ENCODE measurements around the gene SLC50A1.

SLC50A1 gene

DNA sequence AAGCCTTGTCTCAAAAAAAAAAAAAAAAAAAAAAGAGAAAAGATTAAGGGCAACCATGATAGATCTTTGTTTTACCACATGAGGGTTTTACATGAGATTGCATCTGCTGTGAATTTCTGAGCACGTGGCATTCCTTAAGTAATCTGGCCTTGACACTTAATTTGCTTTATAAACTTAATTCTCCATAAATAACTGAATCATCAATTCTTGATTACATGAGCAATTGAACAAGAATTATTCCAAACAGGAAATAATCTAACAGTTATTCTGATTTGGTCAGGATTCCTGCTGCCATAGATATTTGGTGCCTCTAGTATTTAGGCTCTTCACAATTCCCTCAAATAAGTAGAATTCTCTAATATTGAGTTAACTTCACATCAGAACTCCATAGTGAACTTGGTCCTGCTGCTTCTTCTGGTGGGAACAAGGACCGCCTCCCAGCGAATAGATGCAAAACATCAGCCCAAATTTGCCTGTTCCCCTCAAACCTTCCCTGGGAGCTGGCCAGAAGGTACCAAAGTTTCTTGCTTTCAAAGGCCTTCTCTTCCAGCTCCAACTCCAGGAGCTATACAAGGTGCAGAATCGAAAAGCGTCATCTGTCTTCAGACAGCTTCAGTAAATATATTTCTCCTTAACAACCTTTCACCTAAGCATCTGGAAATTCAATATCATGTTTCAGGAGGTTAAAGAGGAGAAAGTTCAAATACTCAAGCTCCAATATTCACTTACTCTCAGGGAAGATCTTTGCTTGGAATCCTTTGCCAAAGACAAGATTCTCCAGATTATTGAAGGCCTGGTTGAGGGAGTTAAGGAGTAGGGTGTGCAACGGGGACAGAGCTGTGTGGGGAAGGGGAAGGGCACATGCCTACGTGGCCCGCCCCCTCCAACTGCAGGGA, 36.4 kb downstream of the SLC50A1 start:
- no peak for DNase-seq

DNA sequence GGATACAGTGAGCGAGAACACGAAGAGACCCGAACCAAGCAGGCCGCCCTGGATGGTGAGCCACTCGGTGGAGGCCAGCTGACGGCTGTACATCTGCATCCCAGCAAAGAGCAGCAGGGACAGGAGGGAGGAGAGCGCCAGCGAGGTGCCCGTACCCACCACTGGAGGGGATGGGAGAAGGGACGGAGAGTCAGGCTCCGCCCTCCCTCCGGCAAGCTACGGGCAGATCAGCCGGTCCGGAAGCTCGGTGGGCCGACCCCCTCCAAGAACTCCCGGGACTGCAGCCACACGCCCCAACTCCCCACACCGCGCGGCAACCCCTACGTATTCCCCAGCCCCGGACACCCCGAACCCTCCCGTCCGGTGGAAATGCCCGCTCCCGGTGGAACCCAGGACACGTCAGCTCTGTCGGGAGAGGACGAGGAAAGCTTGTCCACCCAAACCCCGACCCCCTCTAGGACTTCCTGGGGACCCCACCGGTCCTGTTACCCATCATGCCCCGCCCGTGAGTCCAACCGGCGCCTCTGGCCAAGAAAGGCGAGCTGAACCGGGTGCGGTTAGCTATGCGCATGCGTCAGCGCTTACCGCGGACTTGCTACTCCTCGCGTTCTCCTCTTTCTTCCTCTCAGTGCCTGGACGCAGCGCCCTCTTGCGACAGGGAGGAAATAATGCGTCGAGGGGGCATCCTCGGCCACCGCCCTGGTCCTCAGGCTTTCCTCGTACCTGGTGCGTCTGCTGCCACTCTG, 37.3 kb downstream of the SLC50A1 start, which contains the start of gene KRTCAP2:
KRTCAP2 (minus strand) TSS at position 573 of the 746 bp plus-strand sequence; CDS start at position 493, 80 bp downstream.
- DNase-seq: peak; percentile 95

DNA sequence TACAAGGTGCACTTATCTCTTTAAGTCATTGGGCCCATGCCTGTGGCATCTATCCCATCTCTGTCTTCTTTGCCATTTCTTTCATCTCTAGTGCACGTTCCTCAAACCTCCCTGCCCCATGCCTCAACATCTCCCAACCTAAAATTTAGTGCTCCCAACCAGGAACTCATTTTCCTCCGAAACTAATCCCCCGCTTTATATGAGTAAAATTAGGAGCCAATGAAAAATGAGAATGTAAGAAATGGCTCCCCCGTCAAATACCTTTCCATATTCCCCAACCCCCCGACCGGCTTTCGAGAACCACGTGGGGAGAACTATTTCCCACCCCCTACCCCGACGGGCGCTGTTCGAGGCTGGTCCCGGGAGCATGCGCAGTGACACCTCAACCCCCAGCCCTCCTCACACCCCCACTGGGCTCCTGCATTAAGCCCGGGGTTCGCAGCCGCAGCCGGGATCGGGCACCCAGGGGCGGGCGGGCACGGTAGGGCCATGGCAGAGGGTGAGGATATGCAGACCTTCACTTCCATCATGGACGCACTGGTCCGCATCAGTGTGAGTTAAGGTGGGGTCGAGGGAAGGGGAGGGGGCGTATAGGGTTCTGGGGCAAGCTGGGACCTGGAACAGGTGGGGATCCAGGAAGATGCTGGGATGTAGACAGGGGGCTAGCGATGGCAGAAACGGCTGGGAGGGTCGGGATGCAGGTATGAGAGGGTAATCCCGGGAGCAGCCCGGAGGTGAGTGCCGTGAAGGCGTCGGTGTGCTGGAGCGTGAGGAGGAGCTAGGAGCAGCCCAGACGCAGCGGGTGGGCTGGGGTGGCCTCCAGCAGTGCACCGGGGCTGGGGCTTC, 38.0 kb downstream of the SLC50A1 start, which contains the start of gene TRIM46:
TRIM46 (plus strand) TSS at position 372 of the 846 bp plus-strand sequence; CDS start at position 490, 118 bp downstream.
- peak; percentile 76 for DNase-seq

DNA sequence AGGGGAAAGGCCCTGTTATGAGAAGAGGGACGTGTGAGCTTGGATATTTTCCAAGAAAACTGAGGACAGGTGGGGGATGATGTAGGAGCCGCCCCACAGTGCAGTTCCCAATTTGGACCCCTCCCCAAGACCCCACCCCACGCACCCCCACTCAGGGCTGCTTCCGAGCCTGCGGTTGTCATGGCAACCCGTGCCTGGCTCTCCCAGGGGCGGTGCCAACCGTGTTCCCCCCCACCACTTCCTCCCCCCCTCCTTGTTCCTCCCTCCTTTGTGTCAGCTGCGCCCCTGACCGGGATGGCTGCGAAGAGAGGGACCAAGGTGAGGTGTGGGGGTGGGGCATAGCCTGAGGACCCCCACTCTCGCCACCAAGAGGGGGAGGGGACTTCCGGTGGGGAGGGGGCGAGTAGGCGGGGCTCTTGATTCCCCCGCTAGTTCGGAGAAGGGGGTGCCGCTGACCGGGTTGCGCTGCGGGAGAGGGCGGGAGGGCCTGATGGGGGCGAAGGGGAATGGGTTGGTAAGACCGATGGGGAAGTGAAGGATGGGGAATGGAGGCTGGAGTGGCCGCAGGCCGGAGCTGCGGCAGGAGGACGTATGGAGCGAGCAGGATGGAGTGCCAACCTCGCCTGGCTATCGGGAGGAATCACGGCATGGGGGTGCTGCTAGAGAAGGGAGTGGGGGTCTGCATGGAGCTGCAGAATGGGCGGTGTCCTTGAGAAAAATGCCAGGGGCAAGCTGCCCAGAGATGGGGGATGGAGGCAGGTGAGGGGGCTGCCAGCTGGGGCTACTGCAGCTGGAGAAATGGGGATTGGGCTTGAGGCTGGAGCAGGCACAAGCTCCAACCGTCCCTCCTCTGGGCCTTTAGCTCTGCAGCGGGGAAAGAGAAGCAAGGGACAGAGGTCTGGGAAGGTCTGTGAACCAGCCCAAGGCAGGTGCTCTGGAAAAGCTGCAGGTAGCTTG, 39.0 kb downstream of the SLC50A1 start:
- no peak for DNase-seq

DNA sequence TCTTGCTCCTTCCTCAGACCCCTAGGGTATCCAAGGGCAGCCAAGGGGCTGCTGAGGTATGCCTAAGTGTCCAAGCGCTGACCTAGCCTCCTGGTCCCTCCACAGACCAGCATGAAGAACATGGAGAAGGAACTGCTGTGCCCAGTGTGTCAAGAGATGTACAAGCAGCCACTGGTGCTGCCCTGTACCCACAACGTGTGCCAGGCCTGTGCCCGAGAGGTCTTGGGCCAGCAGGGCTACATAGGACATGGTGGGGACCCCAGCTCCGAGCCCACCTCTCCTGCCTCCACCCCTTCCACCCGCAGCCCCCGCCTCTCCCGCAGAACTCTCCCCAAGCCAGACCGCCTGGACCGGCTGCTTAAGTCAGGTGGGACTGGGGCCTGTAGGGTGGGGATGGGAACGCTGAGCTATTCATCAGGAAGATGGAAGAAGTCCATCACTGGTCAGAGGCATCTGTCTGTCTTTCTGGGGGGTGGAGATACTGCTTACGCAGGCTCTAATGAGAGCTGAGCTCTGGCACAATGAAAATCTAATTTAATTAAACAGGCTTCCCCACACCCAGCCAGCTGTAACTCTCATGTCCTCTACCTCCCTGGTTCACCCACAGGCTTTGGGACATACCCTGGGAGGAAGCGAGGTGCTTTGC, 39.8 kb downstream of the SLC50A1 start:
- DNase-seq: no peak

DNA sequence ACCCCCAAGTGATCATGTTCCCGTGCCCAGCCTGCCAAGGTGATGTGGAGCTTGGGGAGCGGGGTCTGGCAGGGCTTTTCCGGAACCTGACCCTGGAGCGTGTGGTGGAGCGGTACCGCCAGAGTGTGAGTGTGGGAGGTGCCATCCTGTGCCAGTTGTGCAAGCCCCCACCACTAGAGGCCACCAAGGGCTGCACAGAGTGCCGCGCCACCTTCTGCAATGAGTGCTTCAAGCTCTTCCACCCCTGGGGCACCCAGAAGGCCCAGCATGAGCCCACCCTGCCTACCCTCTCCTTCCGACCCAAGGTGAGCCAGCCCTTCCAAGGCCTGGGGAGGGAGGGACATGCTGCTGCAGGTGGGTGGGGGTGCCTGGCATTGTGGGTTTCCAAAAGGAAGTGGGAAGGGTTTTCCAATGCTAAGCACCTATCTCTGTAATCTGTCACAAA, 40.3 kb downstream of the SLC50A1 start:
- no peak for DNase-seq

DNA sequence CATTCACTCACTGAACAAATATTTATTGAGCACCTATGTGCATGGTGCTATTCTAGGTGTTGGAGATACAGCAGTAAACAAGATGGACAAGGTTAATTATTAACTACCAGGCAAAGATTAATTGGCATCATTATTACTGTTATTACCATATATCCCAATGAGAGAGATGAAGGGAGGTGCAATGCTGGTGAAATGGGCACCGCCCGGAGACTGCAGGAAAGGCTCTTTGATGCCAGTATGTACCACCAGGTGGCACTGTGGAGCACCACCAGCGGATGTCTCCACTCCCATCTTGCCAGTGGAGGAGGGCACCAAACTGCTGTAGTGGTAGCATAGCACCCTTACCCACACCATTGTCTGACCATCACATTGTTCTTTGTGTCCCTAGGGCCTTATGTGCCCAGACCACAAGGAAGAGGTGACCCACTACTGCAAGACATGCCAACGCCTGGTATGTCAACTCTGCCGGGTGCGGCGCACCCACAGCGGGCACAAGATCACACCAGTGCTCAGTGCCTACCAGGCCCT, 41.0 kb downstream of the SLC50A1 start:
- DNase-seq: peak; percentile 86

DNA sequence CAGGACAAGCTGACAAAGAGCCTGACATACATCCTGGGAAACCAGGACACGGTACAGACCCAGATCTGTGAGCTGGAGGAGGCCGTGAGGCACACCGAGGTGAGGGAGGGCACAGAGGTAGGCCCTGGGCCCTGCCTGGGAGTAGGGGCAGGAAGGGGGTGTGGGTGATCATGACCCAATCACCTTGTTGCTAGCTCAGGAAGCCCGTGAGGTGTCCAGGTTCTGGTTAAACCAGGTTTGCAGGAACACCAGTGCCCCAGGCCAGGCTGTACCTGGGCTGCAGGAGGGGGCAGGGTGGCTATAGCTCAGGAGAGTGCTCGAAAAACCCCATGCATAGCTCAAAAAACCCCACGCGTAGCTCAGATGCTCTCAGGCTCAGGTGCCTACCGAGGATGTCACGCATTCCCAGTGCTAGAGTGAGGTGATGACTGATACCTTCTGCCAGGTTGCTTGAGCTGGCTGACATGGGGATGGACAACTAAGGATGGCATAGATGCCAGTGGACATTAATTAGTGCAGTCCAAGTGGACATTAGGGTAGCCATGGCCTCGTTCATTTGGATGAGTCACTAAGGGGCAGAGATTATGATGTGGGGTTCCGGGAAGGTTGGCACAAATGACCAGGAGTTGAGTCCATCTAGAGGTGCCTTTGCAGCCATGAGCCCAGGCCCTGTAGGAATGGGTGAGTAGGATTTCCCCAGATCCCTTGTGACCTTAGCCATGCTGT, 41.7 kb downstream of the SLC50A1 start:
- DNase-seq: no peak

DNA sequence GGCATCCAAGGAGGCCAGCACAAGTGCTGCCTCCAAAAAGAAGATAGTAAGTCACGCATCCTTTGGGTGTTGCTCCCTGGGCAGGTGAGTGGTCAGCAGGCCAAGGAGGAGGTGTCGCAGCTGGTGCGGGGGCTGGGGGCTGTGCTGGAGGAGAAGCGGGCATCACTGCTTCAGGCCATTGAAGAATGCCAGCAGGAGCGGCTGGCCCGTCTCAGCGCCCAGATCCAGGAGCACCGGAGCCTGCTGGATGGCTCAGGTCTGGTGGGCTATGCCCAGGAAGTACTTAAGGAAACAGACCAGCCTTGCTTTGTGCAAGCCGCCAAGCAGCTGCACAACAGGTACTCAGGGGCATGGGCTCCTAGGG, 42.2 kb downstream of the SLC50A1 start:
- no peak for DNase-seq

DNA sequence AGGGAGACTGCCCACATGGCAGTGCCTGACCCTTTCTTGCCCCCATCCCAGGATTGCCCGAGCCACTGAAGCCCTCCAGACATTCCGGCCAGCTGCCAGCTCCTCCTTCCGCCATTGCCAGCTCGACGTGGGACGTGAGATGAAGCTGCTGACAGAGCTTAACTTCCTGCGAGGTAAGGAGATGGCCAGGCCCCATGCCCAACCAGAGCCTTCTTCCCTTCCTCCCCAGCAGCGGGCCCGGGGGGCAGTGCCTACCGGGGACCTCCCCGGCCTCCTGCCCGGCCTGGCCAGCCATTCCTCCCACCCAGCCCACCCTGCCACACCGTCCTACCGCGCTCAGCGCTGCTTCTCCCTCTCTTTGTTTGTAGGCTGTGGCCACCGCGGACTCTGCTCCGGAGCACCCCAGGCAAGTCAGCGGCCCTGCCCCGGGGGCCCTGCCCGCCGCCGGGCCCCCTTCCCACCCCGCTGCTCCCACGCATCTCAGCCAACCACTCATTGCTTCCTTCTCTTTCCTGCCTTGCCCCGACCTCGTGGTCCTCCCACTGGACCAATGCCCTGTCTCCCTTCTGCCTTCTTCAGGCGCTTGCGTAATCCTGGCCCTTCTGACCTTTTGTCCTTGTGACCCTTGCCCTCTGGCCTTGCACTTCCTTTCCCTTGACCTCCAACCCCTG, 42.9 kb downstream of the SLC50A1 start:
- DNase-seq: no peak

DNA sequence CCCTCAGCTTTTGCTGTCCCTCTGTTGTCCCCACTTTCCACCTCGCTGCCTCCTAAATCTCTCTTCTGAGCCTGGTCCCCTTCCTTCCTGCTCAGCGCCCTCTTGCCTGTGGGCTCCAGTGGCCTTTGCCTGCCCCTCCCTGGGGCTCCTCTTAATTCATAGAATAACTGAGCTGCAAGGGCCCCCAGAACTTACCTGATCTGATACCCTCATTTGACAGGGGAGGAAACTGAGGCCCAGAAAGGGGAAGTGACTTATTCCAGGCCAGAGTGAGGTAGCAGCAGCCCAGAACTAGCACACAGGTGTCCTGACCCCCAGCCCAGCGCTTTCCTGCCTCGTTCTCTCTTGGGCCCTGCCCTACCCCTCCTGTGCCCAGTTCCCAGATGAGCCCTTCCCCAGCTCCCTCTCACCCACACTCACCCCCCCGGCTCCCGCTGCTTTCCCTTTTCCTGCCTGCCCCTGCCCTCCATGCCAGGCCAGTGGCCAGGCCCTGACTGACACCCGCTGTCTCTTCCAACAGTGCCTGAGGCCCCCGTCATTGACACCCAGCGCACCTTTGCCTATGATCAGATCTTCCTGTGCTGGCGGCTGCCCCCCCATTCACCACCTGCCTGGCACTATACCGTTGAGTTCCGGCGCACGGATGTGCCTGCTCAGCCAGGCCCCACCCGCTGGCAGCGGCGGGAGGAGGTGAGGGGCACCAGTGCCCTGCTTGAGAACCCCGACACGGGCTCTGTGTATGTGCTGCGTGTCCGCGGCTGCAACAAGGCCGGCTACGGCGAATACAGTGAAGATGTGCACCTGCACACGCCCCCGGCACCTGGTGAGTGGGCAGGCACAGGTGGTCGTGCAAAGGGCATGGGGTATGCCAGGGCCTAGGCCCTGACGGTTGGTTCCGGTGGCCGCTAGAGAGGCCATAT, 43.7 kb downstream of the SLC50A1 start:
- no peak for DNase-seq

DNA sequence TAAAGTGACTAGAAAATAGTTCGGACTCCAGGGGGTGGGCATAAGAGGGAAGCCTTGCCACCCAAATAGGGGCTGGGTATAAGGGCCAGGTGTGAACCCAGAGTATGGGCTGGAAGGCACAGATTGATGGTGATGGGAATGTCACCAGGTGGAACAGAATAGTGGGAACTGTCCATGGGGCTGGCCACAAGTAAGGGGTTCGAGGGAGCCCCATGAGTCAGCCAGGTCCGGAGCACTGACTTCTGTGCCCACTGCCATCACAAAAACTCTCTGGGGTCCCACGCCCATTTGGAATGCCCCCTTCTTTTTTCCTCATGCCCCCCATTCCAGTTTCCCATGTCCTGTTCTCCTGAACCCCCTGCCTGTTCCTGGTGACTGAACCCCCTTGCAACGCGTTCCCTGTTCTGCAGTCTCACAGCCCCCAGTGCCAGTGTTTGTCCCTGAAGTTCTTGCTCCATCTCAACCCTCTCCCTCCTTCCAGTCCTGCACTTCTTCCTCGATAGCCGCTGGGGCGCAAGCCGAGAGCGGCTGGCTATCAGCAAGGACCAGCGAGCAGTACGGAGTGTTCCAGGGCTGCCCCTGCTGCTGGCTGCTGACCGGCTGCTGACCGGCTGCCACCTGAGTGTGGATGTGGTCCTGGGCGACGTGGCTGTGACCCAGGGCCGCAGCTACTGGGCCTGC, 45.9 kb downstream of the SLC50A1 start:
- no peak for DNase-seq

DNA sequence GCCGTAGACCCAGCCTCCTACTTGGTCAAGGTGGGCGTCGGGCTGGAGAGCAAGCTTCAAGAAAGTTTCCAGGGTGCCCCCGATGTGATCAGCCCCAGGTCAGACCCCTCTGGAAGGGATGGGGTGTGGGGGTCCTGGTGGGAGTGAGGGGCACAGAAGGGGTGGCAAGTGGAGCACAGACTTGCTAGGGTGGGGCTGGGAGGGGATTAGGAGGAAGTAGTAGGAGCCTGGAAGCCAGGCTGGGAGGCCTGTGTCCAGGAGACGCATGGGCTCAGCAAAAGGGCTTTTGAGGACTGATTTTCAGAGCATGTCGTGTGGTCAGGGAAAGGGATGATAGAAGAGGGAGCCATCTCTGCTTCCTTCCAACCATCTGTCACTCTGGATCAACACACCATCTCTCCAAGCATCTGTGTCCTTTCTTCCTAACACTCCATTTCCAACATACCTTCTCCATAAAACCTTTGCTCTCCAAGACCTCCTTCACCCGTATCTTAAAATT, 46.4 kb downstream of the SLC50A1 start:
- no peak for DNase-seq

DNA sequence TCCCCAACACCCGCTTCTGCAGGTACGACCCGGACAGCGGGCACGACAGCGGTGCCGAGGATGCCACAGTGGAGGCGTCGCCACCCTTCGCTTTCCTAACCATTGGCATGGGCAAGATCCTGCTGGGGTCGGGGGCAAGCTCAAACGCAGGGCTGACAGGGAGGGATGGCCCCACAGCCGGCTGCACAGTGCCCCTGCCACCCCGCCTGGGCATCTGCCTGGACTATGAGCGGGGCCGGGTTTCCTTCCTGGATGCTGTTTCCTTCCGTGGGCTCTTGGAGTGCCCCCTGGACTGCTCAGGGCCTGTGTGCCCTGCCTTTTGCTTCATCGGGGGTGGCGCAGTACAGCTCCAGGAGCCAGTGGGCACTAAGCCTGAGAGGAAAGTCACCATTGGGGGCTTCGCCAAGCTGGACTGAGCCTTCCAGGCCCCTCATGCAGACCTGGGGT, 48.1 kb downstream of the SLC50A1 start:
- no peak for DNase-seq

DNA sequence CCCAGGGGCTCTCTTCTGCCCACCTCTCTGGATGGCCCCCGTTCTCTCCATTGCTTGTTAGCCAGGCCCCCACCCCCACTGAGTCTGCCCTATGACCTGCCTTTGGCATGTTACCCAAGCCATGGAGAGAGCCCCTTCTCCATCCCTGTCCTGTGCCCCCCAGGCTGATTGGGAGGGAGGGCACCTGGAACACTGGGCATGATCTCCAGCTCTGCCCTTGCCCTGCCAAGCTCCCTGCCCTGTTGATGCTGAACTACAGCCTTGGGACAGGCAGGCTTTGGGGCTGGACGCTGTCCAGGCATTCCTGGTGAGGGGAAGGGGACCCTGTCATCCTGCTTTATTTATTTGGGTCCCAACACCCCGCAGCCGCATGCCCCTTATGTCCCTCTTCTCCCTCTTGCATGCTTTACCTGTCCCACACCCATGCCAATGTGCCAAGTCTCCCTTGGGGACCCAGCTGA, 48.7 kb downstream of the SLC50A1 start:
- DNase-seq: no peak

DNA sequence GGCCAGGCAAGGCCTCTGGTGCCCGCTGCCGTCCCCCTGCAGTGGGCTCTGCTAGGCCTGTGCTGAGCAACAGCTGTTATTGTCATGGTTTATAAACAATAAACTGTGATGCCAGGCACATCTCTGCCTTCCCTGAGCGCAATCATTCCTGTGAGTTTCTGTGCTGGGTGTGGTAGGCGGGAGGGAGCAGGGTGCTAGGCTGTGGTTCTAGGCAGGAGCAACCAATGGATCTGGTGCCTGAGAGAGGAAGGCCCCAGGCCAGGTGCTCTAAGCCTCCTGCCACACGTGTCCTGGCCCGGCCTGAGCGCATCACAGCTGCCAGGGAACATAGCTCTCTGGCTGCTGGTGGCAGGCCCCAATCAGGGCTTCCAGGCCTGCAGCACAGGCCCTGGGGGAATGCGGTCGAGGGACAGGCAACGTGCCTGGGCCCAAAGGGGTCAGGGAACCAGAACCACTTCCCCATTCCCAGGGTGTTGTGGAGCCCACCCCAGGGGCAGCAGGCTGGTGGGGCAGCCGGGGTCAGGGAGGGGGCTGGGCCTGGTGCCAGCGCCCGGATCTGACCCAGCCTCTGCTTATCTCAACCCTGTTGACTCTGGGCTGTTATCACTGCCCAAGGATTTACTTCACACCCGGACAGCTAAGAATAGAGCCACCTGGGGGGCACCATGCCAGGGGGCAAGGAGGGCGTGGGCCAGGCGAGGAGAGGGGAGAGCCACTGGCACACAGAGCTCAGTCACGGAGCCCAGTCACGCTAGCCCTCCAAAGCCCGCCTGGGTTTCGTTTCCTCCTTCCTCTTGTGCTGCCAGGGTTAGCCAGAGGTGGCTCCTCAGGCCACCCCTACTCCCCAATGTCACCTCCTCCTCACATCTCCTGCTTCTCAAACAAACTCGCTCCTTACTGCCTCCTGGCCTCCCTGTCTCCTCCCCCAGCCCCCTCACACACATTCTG, 49.5 kb downstream of the SLC50A1 start:
- no peak for DNase-seq
